ENCODE results near the gene ITPR2. TPM values are rescaled to one million over a fixed set of nuclear protein-coding genes. Genes with fewer than 3 reads are reported as not detected.
A peak's percentile ranks its signal among the peaks of the same experiment; 100 is the strongest.

Gene ITPR2
- total and polyA plus RNA-seq, 2 experiments from 2014 or later = 5.0 to 9.1 TPM

- 81 to 87% methylated on average over 3 of the region's 3 CpGs for WGBS, 2 experiments (ENCODE audit: low coverage in 1 of 2, low lambda C conversion rate in 2 of 2, missing lambda C conversion rate in 2 of 2)
Observed at GRCh38 chr12:26754148-26754547, 78.8 kb downstream of the ITPR2 start.

GRCh38 chr12:26751179-26751578, 81.8 kb downstream of the ITPR2 start:
- no peak for DNase-seq
- H3K4me2 ChIP-seq (ENCODE audit: unreplicated experiment) = no peak overlapping the region
- no peaks in the 10 kb centered on the region for H4K20me1 ChIP-seq (ENCODE audit: insufficient read depth)
- 92 to 93% methylated on average over 4 of the region's 4 CpGs for WGBS, 2 experiments (ENCODE audit: low coverage in 1 of 2, low lambda C conversion rate in 2 of 2, missing lambda C conversion rate in 2 of 2)
- H3K79me2 ChIP-seq (ENCODE audit: insufficient read depth) = no peaks in the 10 kb centered on the region
- H3K36me3 ChIP-seq (ENCODE audit: low read depth) = no peaks in the 10 kb centered on the region
- in situ Hi-C loops (cut with MboI) = no loop called here
- no peaks in the 10 kb centered on the region for H3K9me2 ChIP-seq (ENCODE audit: insufficient read depth)
- H3K27me3 ChIP-seq (replicated peaks; ENCODE audit: insufficient read depth) = no peaks in the 10 kb centered on the region
- no peak overlapping the region for H2AFZ ChIP-seq
- H3F3A ChIP-seq (ENCODE audit: insufficient read depth) = peaks cover 27% of the 10 kb centered on the region
- no peak overlapping the region for H3K9ac ChIP-seq
- H3K27ac ChIP-seq = no peak overlapping the region
- H3K4me1 ChIP-seq (ENCODE audit: insufficient read depth) = peaks cover 23% of the 10 kb centered on the region
- TF ChIP-seq EZH2phosphoT487 (IDR thresholded peaks at IDR 0.05; ENCODE audit: insufficient read depth, low read depth) (no peak), EZH2 (IDR thresholded peaks at IDR 0.05; ENCODE audit: insufficient read depth, poor library complexity, severe bottlenecking) (no peak)
- no peaks in the 10 kb centered on the region for H3K9me3 ChIP-seq (ENCODE audit: low read depth)
- H3K4me3 ChIP-seq = no peak overlapping the region

More at GRCh38 chr12:26754148-26754547, 78.8 kb downstream of the ITPR2 start:
- H3K4me2 ChIP-seq (ENCODE audit: unreplicated experiment) = no peak overlapping the region
- H3K4me3 ChIP-seq = no peak overlapping the region
- H3K27ac ChIP-seq = no peak overlapping the region
- H3K9me3 ChIP-seq (ENCODE audit: low read depth) = no peaks in the 10 kb centered on the region
- H4K20me1 ChIP-seq (ENCODE audit: insufficient read depth) = no peaks in the 10 kb centered on the region
- H3F3A ChIP-seq (ENCODE audit: insufficient read depth) = peaks cover 7% of the 10 kb centered on the region
- H3K9ac ChIP-seq = no peak overlapping the region
- no peaks in the 10 kb centered on the region for H3K9me2 ChIP-seq (ENCODE audit: insufficient read depth)
- H3K79me2 ChIP-seq (ENCODE audit: insufficient read depth) = no peaks in the 10 kb centered on the region
- no peak for DNase-seq
- in situ Hi-C loops (cut with MboI) = no loop called here
- no peaks in the 10 kb centered on the region for H3K36me3 ChIP-seq (ENCODE audit: low read depth)
- peaks cover 7% of the 10 kb centered on the region for H3K4me1 ChIP-seq (ENCODE audit: insufficient read depth)
- H3K27me3 ChIP-seq (replicated peaks; ENCODE audit: insufficient read depth) = no peaks in the 10 kb centered on the region
- TF ChIP-seq EZH2 (IDR thresholded peaks at IDR 0.05; ENCODE audit: insufficient read depth, poor library complexity, severe bottlenecking) (no peak), EZH2phosphoT487 (IDR thresholded peaks at IDR 0.05; ENCODE audit: insufficient read depth, low read depth) (no peak)
- no peak overlapping the region for H2AFZ ChIP-seq

- in situ Hi-C loops (cut with MboI) = no loop called here
- H2AFZ ChIP-seq = no peak overlapping the region
Observed at GRCh38 chr12:26750531-26751175, 82.3 kb downstream of the ITPR2 start.

GRCh38 chr12:26749781-26750180, 83.2 kb downstream of the ITPR2 start:
- Histone ChIP-seq H3K4me2 (ENCODE audit: unreplicated experiment) (peak overlapping the region; percentile 33), H3K4me1 (ENCODE audit: insufficient read depth) (peaks cover 33% of the 10 kb centered on the region), H3K36me3 (ENCODE audit: low read depth) (no peaks in the 10 kb centered on the region), H3K9me3 (ENCODE audit: low read depth) (no peaks in the 10 kb centered on the region), H4K20me1 (ENCODE audit: insufficient read depth) (no peaks in the 10 kb centered on the region), H3K9me2 (ENCODE audit: insufficient read depth) (no peaks in the 10 kb centered on the region), H3K9ac (no peak overlapping the region), H3F3A (ENCODE audit: insufficient read depth) (peaks cover 32% of the 10 kb centered on the region), H3K27me3 (replicated peaks; ENCODE audit: insufficient read depth) (no peaks in the 10 kb centered on the region), H2AFZ (no peak overlapping the region), H3K4me3 (no peak overlapping the region), H3K27ac (no peak overlapping the region), H3K79me2 (ENCODE audit: insufficient read depth) (no peaks in the 10 kb centered on the region)
- no peak for DNase-seq
- in situ Hi-C loops (cut with MboI) = no loop called here
- TF ChIP-seq EZH2 (IDR thresholded peaks at IDR 0.05; ENCODE audit: insufficient read depth, poor library complexity, severe bottlenecking) = no peak
- TF ChIP-seq EZH2phosphoT487 (IDR thresholded peaks at IDR 0.05; ENCODE audit: insufficient read depth, low read depth) = no peak

More at GRCh38 chr12:26750531-26751175, 82.3 kb downstream of the ITPR2 start:
- H3K4me1 ChIP-seq (ENCODE audit: insufficient read depth) = peaks cover 28% of the 10 kb centered on the region
- no peak overlapping the region for H3K4me3 ChIP-seq
- no peak overlapping the region for H3K9ac ChIP-seq
- 92% methylated on average over 7 of the region's 7 CpGs for WGBS, 2 experiments (ENCODE audit: low coverage in 1 of 2, low lambda C conversion rate in 2 of 2, missing lambda C conversion rate in 2 of 2)
- no peaks in the 10 kb centered on the region for H3K27me3 ChIP-seq (replicated peaks; ENCODE audit: insufficient read depth)
- no peaks in the 10 kb centered on the region for H3K79me2 ChIP-seq (ENCODE audit: insufficient read depth)
- DNase-seq = no peak
- H3K4me2 ChIP-seq (ENCODE audit: unreplicated experiment) = no peak overlapping the region
- no peaks in the 10 kb centered on the region for H4K20me1 ChIP-seq (ENCODE audit: insufficient read depth)
- no peaks in the 10 kb centered on the region for H3K9me3 ChIP-seq (ENCODE audit: low read depth)
- no peaks in the 10 kb centered on the region for H3K36me3 ChIP-seq (ENCODE audit: low read depth)
- no peak overlapping the region for H3K27ac ChIP-seq
- H3K9me2 ChIP-seq (ENCODE audit: insufficient read depth) = no peaks in the 10 kb centered on the region
- TF ChIP-seq EZH2 (IDR thresholded peaks at IDR 0.05; ENCODE audit: insufficient read depth, poor library complexity, severe bottlenecking) = no peak
- no peak for TF ChIP-seq EZH2phosphoT487 (IDR thresholded peaks at IDR 0.05; ENCODE audit: insufficient read depth, low read depth)
- H3F3A ChIP-seq (ENCODE audit: insufficient read depth) = peaks cover 32% of the 10 kb centered on the region
